ENCODE data around the gene RPS6KA5.

RPS6KA5 gene

GRCh38 chr14:90819734-90820393 is 240.6 kb downstream of the RPS6KA5 start:
- H3K27ac ChIP-seq = peak overlapping the region in 1 of 21 experiments; percentile 6

GRCh38 chr14:90818715-90819114 is 241.7 kb downstream of the RPS6KA5 start:
- Histone ChIP-seq H3K4me3 (no peak overlapping the region), H3K27ac (no peak overlapping the region)

More at GRCh38 chr14:90819734-90820393, 240.6 kb downstream of the RPS6KA5 start:
- no peak overlapping the region for H3K4me3 ChIP-seq

- Histone ChIP-seq H3K27ac (peak overlapping the region in 4 of 21 experiments; percentile 10 to 65 (median 35)), H3K4me3 (peak overlapping the region in 2 of 7 experiments; percentile 12 to 63)
Measured at GRCh38 chr14:90816681-90817436, 243.6 kb downstream of the RPS6KA5 start.

GRCh38 chr14:90815822-90816662 is 244.4 kb downstream of the RPS6KA5 start, which contains the start of gene TTC7B:
Gene TTC7B (minus strand): TSS chr14:90816430. CDS start chr14:90816295, 135 bp downstream.
- Histone ChIP-seq H3K4me3 (peak within 1 kb of the TSS; percentile 40 to 63 (median 48)), H3K27ac (peak within 1 kb of the TSS in 10 of 21 experiments; percentile 10 to 81 (median 55))

- Histone ChIP-seq H3K4me3 (peak overlapping the region; percentile 40 to 63 (median 48)), H3K27ac (peak overlapping the region in 9 of 21 experiments; percentile 11 to 81 (median 56))
Measured at GRCh38 chr14:90815572-90815821, 244.9 kb downstream of the RPS6KA5 start.

- Histone ChIP-seq H3K4me3 (peak overlapping the region; percentile 40 to 63 (median 48)), H3K27ac (peak overlapping the region in 2 of 21 experiments; percentile 65 to 81)
Measured at GRCh38 chr14:90814806-90815571, 245.5 kb downstream of the RPS6KA5 start.

- Histone ChIP-seq H3K4me3 (no peak overlapping the region), H3K27ac (no peak overlapping the region)
Measured at GRCh38 chr14:90813442-90813841, 247.0 kb downstream of the RPS6KA5 start.

GRCh38 chr14:90812109-90812508 is 248.3 kb downstream of the RPS6KA5 start:
- H3K27ac ChIP-seq = no peak overlapping the region
- no peak overlapping the region for H3K4me3 ChIP-seq

- no peak overlapping the region for H3K27ac ChIP-seq
- H3K4me3 ChIP-seq = no peak overlapping the region
Measured at GRCh38 chr14:90811641-90812040, 248.8 kb downstream of the RPS6KA5 start.

GRCh38 chr14:90810806-90811205 is 249.6 kb downstream of the RPS6KA5 start:
- Histone ChIP-seq H3K4me3 (no peak overlapping the region), H3K27ac (no peak overlapping the region)

GRCh38 chr14:90809530-90810312 is 250.7 kb downstream of the RPS6KA5 start:
- Histone ChIP-seq H3K27ac (no peak overlapping the region), H3K4me3 (no peak overlapping the region)

GRCh38 chr14:90808759-90809529 is 251.5 kb downstream of the RPS6KA5 start:
- no peak overlapping the region for H3K27ac ChIP-seq
- no peak overlapping the region for H3K4me3 ChIP-seq

GRCh38 chr14:90807060-90807459 is 253.4 kb downstream of the RPS6KA5 start:
- H3K4me3 ChIP-seq = no peak overlapping the region
- no peak overlapping the region for H3K27ac ChIP-seq

GRCh38 chr14:90805662-90806540 is 254.5 kb downstream of the RPS6KA5 start:
- H3K4me3 ChIP-seq = no peak overlapping the region
- peak overlapping the region in 1 of 21 experiments; percentile 17 for H3K27ac ChIP-seq

- Histone ChIP-seq H3K4me3 (no peak overlapping the region), H3K27ac (peak overlapping the region in 1 of 21 experiments; percentile 70)
Measured at GRCh38 chr14:90805084-90805391, 255.4 kb downstream of the RPS6KA5 start.

- no peak overlapping the region for H3K4me3 ChIP-seq
- H3K27ac ChIP-seq = peak overlapping the region in 11 of 21 experiments; percentile 1 to 70 (median 33)
Measured at GRCh38 chr14:90804292-90805083, 256.0 kb downstream of the RPS6KA5 start.
